GM12878 (cell line): ENCODE results near the gene CHSY3.

Experiments used
- KDM1A ChIP-seq: fragments of 200-600 bp; sonication (generic); IDR thresholded peaks from 2 replicates; pipeline ENCODE4 v1.6.1; 2016; ENCODE audit warnings: borderline replicate concordance
- NBN ChIP-seq: fragments of 450-650 bp; IDR thresholded peaks from 2 replicates; pipeline ENCODE4 v1.6.1; 2016
- SUZ12 ChIP-seq: fragments of 200-600 bp; sonication (generic); IDR thresholded peaks from one replicate; pipeline ENCODE4 v1.6.1; 2018; ENCODE audit warnings: antibody characterized with exemption, mild to moderate bottlenecking; ENCODE audit not compliant: unreplicated experiment
- TBL1XR1 ChIP-seq: IDR thresholded peaks from 2 replicates; pipeline ENCODE4 v1.6.1; 2012; ENCODE audit warnings: low read depth, low read length, improper control_type of control experiment
- TF ChIP-seq, protein P1 (sequence below), 3 experiments: IDR thresholded peaks in 2 of 3; conservative IDR thresholded peaks in 1 of 3; 2 replicates each; pipeline ENCODE4 v1.5.1; 2011; ENCODE audit warnings: low read depth in 3 of 3, low read length in 3 of 3, mild to moderate bottlenecking in 3 of 3, control low read depth in 2 of 3, moderate library complexity in 2 of 3, inconsistent platforms in 1 of 3, mixed read lengths in 1 of 3; ENCODE audit not compliant: control insufficient read depth in 2 of 3, insufficient read depth in 1 of 3; ENCODE audit errors: extremely low read depth in 1 of 3

- TF ChIP-seq, protein P1, sequence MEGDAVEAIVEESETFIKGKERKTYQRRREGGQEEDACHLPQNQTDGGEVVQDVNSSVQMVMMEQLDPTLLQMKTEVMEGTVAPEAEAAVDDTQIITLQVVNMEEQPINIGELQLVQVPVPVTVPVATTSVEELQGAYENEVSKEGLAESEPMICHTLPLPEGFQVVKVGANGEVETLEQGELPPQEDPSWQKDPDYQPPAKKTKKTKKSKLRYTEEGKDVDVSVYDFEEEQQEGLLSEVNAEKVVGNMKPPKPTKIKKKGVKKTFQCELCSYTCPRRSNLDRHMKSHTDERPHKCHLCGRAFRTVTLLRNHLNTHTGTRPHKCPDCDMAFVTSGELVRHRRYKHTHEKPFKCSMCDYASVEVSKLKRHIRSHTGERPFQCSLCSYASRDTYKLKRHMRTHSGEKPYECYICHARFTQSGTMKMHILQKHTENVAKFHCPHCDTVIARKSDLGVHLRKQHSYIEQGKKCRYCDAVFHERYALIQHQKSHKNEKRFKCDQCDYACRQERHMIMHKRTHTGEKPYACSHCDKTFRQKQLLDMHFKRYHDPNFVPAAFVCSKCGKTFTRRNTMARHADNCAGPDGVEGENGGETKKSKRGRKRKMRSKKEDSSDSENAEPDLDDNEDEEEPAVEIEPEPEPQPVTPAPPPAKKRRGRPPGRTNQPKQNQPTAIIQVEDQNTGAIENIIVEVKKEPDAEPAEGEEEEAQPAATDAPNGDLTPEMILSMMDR (IDR thresholded peaks at IDR 0.05 in 2 of 3, conservative IDR thresholded peaks at IDR 0.05 in 1 of 3; ENCODE audit: control insufficient read depth in 2 of 3, extremely low read depth in 1 of 3, insufficient read depth in 1 of 3, low read depth in 3 of 3, low read length in 3 of 3) = no peak
- TF ChIP-seq SUZ12 (no peak), TBL1XR1 (no peak), NBN (no peak), KDM1A (no peak)
Measured at GRCh38 chr5:129971714-129972113, 67.4 kb downstream of the CHSY3 start.
